ENCODE data around the gene SFMBT1.

GRCh38 chr3:52859686-52860423, 186.0 kb downstream of the SFMBT1 start:
- TF ChIP-seq, protein P1, sequence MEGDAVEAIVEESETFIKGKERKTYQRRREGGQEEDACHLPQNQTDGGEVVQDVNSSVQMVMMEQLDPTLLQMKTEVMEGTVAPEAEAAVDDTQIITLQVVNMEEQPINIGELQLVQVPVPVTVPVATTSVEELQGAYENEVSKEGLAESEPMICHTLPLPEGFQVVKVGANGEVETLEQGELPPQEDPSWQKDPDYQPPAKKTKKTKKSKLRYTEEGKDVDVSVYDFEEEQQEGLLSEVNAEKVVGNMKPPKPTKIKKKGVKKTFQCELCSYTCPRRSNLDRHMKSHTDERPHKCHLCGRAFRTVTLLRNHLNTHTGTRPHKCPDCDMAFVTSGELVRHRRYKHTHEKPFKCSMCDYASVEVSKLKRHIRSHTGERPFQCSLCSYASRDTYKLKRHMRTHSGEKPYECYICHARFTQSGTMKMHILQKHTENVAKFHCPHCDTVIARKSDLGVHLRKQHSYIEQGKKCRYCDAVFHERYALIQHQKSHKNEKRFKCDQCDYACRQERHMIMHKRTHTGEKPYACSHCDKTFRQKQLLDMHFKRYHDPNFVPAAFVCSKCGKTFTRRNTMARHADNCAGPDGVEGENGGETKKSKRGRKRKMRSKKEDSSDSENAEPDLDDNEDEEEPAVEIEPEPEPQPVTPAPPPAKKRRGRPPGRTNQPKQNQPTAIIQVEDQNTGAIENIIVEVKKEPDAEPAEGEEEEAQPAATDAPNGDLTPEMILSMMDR (IDR thresholded peaks at IDR 0.05; ENCODE audit: poor library complexity): no peak
- TF ChIP-seq EZH2 (IDR thresholded peaks at IDR 0.05; ENCODE audit: borderline replicate concordance): no peak

Measured in hepatocyte (in vitro differentiated cells).